ENCODE measurements around the gene SELENOS.

Gene SELENOS

DNA sequence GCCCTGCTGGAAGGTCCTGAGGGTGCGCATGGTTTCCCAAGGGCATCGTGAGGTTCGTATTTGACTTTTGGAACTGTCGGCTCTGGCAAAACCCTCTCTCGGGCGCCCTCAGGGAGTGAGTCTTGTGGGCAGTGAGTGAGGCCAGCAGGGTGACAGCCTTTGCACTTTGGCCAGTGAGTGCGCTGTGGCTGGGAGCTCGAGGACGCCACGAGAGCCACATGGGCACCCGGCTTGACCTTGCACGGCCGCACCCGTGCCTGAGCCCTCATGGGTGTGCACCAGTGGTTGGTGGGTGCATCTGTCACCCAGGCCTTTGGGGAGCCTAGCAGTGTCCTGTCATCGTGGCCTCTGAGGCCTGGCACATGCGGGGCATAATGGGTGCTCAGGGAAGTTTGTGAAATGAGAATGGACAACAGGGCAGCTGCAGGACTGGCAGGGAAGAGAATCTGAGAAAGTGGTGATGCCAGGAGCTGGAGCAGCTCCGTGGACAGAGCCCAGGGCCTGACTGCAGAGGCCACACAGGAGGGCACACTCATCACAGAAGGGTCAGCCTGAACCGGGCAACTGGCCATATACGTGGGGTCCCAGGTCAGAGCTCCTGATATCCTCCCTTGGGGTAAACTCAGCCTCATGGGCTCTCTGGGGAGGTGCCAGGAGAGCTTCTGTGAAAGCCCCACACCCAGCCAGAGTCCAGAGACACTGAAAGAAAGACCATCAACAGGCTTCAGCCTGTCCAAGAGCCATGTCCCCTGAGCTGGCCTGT is 48.2 kb upstream of the SELENOS start:
- Histone ChIP-seq H3K4me2 (ENCODE audit: low read length, poor library complexity, severe bottlenecking) (no peak overlapping the region), H4K91ac (ENCODE audit: low read length) (no peak overlapping the region), H2BK15ac (ENCODE audit: low read depth, poor library complexity, severe bottlenecking) (no peak overlapping the region), H3K9ac (ENCODE audit: low read length) (no peak overlapping the region), H3K18ac (ENCODE audit: low read depth in 1 of 2, low read length in 2 of 2) (no peak overlapping the region), H2BK12ac (ENCODE audit: low read length in 2 of 2) (no peak overlapping the region), H2AK5ac (ENCODE audit: low read length, severe bottlenecking) (no peak overlapping the region), H3K14ac (ENCODE audit: low read length in 2 of 2) (no peak overlapping the region), H3K36me3 (ENCODE audit: control insufficient read depth in 1 of 2, insufficient read depth in 2 of 2, low read depth in 1 of 2, low read length in 2 of 2) (no peaks in the 10 kb centered on the region), H3K27ac (ENCODE audit: low read length, poor library complexity, severe bottlenecking) (no peak overlapping the region), H3K4me1 (ENCODE audit: control insufficient read depth, insufficient read depth, low read depth, low read length) (no peaks in the 10 kb centered on the region), H3K23ac (ENCODE audit: low read length in 2 of 2) (no peak overlapping the region), H3K4ac (ENCODE audit: low read depth in 1 of 2, low read length in 2 of 2) (no peak overlapping the region), H2BK5ac (ENCODE audit: low read depth, low read length, poor library complexity, severe bottlenecking) (no peak overlapping the region), H2AFZ (ENCODE audit: low read depth, low read length) (no peak overlapping the region), H3K27me3 (ENCODE audit: control insufficient read depth in 1 of 2, insufficient read depth in 1 of 2, low read length in 2 of 2) (peaks cover 26 to 40% of the 10 kb centered on the region in 2 experiments), H3K9me3 (ENCODE audit: control insufficient read depth, low read length) (no peaks in the 10 kb centered on the region), H3K4me3 (ENCODE audit: insufficient read depth in 1 of 2, low read depth in 1 of 2, low read length in 2 of 2) (no peak overlapping the region), H3K79me1 (replicated peaks; ENCODE audit: low read length, poor library complexity, severe bottlenecking) (no peaks in the 10 kb centered on the region), H2BK120ac (ENCODE audit: low read depth, low read length) (no peak overlapping the region), H4K8ac (ENCODE audit: low read length) (no peak overlapping the region)
- WGBS, result 90% methylated on average over 19 of the region's 19 CpGs
- no peak for DNase-seq

DNA sequence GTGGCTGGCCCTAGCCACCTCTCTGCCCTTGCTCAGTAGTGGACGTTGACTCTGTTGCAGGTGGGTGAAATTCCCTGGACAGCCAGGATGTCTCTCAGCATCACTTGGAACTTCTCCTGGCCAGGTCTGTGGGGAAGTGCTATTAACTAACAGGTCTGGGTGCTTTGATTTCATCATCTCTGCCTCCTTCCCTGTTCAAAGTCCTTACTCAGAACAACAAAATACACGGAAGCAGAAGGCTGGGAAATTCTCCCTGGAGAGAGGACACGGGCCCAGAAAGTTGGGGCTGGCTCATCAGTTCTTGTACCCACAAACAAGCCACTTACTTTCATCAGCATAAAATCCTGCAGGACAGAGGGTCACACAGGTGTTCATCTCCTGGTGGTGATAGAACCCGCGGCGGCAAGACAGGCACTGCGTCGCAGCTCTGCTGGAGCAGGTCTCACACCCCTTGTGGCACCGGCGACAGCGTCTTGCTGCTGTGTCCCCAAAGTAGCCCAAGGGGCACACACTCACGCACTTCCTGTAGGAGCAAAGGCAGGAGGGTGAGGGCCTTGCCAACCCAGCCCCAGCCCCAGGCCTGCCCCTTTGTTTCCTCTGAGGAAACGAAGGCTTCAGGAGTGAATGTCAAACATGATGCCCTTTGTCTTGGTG is 47.4 kb upstream of the SELENOS start:
- no peak overlapping the region for H3K4me2 ChIP-seq (ENCODE audit: low read length, poor library complexity, severe bottlenecking)
- H3K4me1 ChIP-seq (ENCODE audit: control insufficient read depth, insufficient read depth, low read depth, low read length), result no peaks in the 10 kb centered on the region
- H2BK15ac ChIP-seq (ENCODE audit: low read depth, poor library complexity, severe bottlenecking), result no peak overlapping the region
- no peak overlapping the region for H2BK120ac ChIP-seq (ENCODE audit: low read depth, low read length)
- H3K4ac ChIP-seq (ENCODE audit: low read depth in 1 of 2, low read length in 2 of 2), result no peak overlapping the region
- H2AFZ ChIP-seq (ENCODE audit: low read depth, low read length), result no peak overlapping the region
- H2BK5ac ChIP-seq (ENCODE audit: low read depth, low read length, poor library complexity, severe bottlenecking), result no peak overlapping the region
- H3K14ac ChIP-seq (ENCODE audit: low read length in 2 of 2), result no peak overlapping the region
- H3K9me3 ChIP-seq (ENCODE audit: control insufficient read depth, low read length), result no peaks in the 10 kb centered on the region
- no peak overlapping the region for H4K8ac ChIP-seq (ENCODE audit: low read length)
- no peaks in the 10 kb centered on the region for H3K79me1 ChIP-seq (replicated peaks; ENCODE audit: low read length, poor library complexity, severe bottlenecking)
- no peak overlapping the region for H3K18ac ChIP-seq (ENCODE audit: low read depth in 1 of 2, low read length in 2 of 2)
- H3K36me3 ChIP-seq (ENCODE audit: control insufficient read depth in 1 of 2, insufficient read depth in 2 of 2, low read depth in 1 of 2, low read length in 2 of 2), result no peaks in the 10 kb centered on the region
- no peak overlapping the region for H4K91ac ChIP-seq (ENCODE audit: low read length)
- no peak overlapping the region for H3K27ac ChIP-seq (ENCODE audit: low read length, poor library complexity, severe bottlenecking)
- H3K27me3 ChIP-seq (ENCODE audit: control insufficient read depth in 1 of 2, insufficient read depth in 1 of 2, low read length in 2 of 2), result peaks cover 27 to 44% of the 10 kb centered on the region in 2 experiments
- no peak for DNase-seq
- H2BK12ac ChIP-seq (ENCODE audit: low read length in 2 of 2), result no peak overlapping the region
- WGBS, result 84% methylated on average over 13 of the region's 13 CpGs
- no peak overlapping the region for H3K23ac ChIP-seq (ENCODE audit: low read length in 2 of 2)
- no peak overlapping the region for H3K9ac ChIP-seq (ENCODE audit: low read length)
- no peak overlapping the region for H3K4me3 ChIP-seq (ENCODE audit: insufficient read depth in 1 of 2, low read depth in 1 of 2, low read length in 2 of 2)
- no peak overlapping the region for H2AK5ac ChIP-seq (ENCODE audit: low read length, severe bottlenecking)

DNA sequence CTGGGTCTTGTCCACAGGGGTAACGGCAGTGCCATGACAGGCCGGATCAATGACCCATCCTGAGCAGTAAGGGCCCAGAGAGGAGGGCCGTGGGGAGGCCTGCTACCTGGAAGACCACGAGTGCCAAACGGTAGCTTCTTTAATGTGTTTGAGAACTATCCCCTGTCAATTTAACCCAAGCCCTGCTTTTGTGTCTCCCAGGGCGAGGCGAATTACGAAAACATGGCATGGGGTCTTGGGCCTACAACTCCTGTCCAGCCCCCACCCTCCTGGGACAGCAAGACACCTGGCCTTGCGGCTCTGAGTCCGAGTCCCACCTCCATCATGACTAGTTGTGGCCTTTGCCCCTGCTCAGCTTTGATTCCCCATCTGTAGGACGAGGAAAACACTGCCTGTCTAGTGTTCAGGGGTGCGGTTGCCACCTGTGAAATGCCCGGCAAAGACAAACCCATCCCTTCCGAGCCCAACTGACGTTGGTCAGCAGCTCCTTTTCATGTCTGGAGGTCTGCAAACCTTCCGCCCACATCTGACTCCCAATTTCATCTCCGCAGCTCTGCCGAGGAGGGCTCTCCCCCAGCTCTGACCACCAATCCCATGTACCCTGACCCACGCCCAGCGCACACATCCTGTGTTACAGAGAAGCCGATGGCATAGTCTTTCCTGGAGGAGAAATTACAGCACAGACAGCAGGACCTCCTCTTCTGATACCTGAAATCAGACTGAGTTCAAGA is 46.7 kb upstream of the SELENOS start:
- 89% methylated on average over 21 of the region's 21 CpGs for WGBS
- H3K27me3 ChIP-seq (ENCODE audit: control insufficient read depth in 1 of 2, insufficient read depth in 1 of 2, low read length in 2 of 2), result peaks cover 26 to 51% of the 10 kb centered on the region in 2 experiments
- no peak overlapping the region for H4K91ac ChIP-seq (ENCODE audit: low read length)
- H3K4me3 ChIP-seq (ENCODE audit: insufficient read depth in 1 of 2, low read depth in 1 of 2, low read length in 2 of 2), result no peak overlapping the region
- H3K4ac ChIP-seq (ENCODE audit: low read depth in 1 of 2, low read length in 2 of 2), result no peak overlapping the region
- no peak overlapping the region for H2BK15ac ChIP-seq (ENCODE audit: low read depth, poor library complexity, severe bottlenecking)
- no peaks in the 10 kb centered on the region for H3K36me3 ChIP-seq (ENCODE audit: control insufficient read depth in 1 of 2, insufficient read depth in 2 of 2, low read depth in 1 of 2, low read length in 2 of 2)
- H3K18ac ChIP-seq (ENCODE audit: low read depth in 1 of 2, low read length in 2 of 2), result no peak overlapping the region
- H3K9ac ChIP-seq (ENCODE audit: low read length), result no peak overlapping the region
- H3K4me2 ChIP-seq (ENCODE audit: low read length, poor library complexity, severe bottlenecking), result no peak overlapping the region
- H3K23ac ChIP-seq (ENCODE audit: low read length in 2 of 2), result no peak overlapping the region
- H3K27ac ChIP-seq (ENCODE audit: low read length, poor library complexity, severe bottlenecking), result no peak overlapping the region
- no peak for DNase-seq
- no peak overlapping the region for H2BK12ac ChIP-seq (ENCODE audit: low read length in 2 of 2)
- H2AK5ac ChIP-seq (ENCODE audit: low read length, severe bottlenecking), result no peak overlapping the region
- no peak overlapping the region for H2BK5ac ChIP-seq (ENCODE audit: low read depth, low read length, poor library complexity, severe bottlenecking)
- no peak overlapping the region for H2BK120ac ChIP-seq (ENCODE audit: low read depth, low read length)
- no peaks in the 10 kb centered on the region for H3K9me3 ChIP-seq (ENCODE audit: control insufficient read depth, low read length)
- H4K8ac ChIP-seq (ENCODE audit: low read length), result peak overlapping the region; percentile 36
- no peak overlapping the region for H3K14ac ChIP-seq (ENCODE audit: low read length in 2 of 2)
- H2AFZ ChIP-seq (ENCODE audit: low read depth, low read length), result no peak overlapping the region
- no peaks in the 10 kb centered on the region for H3K79me1 ChIP-seq (replicated peaks; ENCODE audit: low read length, poor library complexity, severe bottlenecking)
- H3K4me1 ChIP-seq (ENCODE audit: control insufficient read depth, insufficient read depth, low read depth, low read length), result no peaks in the 10 kb centered on the region

DNA sequence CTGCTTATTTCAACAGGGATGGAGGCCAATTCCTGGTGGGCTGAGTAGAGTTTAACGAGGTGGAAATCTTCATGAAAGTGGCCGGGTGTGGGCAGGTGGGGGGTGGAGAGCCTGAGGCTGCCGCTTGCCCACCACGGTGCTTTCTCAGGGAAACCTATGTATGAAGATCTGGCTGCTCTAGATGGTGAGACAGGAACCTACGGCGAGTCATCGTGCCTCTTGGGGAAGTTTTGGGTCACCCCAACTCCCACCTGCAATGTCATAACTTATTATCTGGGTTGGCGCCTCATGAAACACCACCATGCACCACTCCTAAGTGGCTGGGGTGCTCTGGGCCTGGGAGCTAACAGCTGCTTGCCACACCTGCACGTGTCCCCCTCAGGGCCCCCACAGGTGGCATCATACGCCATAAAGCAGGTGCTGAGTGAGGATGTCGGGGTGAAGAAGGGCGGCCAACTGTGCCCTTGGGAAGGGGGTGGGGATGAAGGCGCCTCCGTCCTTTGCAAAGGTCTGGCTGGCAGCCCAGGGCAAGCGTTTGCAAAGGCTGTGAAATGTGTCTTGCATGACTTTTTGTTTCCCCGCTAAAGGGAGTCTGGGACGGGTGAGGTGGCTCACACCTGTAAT is 45.7 kb upstream of the SELENOS start:
- 91% methylated on average over 17 of the region's 17 CpGs for WGBS
- Histone ChIP-seq H4K8ac (ENCODE audit: low read length) (no peak overlapping the region), H3K23ac (ENCODE audit: low read length in 2 of 2) (no peak overlapping the region), H3K4me3 (ENCODE audit: insufficient read depth in 1 of 2, low read depth in 1 of 2, low read length in 2 of 2) (no peak overlapping the region), H2BK15ac (ENCODE audit: low read depth, poor library complexity, severe bottlenecking) (no peak overlapping the region), H3K36me3 (ENCODE audit: control insufficient read depth in 1 of 2, insufficient read depth in 2 of 2, low read depth in 1 of 2, low read length in 2 of 2) (no peaks in the 10 kb centered on the region), H3K4me1 (ENCODE audit: control insufficient read depth, insufficient read depth, low read depth, low read length) (no peaks in the 10 kb centered on the region), H3K9ac (ENCODE audit: low read length) (no peak overlapping the region), H2BK120ac (ENCODE audit: low read depth, low read length) (no peak overlapping the region), H3K14ac (ENCODE audit: low read length in 2 of 2) (no peak overlapping the region), H2AK5ac (ENCODE audit: low read length, severe bottlenecking) (no peak overlapping the region), H2BK12ac (ENCODE audit: low read length in 2 of 2) (no peak overlapping the region), H3K27ac (ENCODE audit: low read length, poor library complexity, severe bottlenecking) (no peak overlapping the region), H3K4ac (ENCODE audit: low read depth in 1 of 2, low read length in 2 of 2) (no peak overlapping the region), H3K18ac (ENCODE audit: low read depth in 1 of 2, low read length in 2 of 2) (no peak overlapping the region), H3K9me3 (ENCODE audit: control insufficient read depth, low read length) (no peaks in the 10 kb centered on the region), H2AFZ (ENCODE audit: low read depth, low read length) (no peak overlapping the region), H2BK5ac (ENCODE audit: low read depth, low read length, poor library complexity, severe bottlenecking) (no peak overlapping the region), H3K79me1 (replicated peaks; ENCODE audit: low read length, poor library complexity, severe bottlenecking) (no peaks in the 10 kb centered on the region), H3K27me3 (ENCODE audit: control insufficient read depth in 1 of 2, insufficient read depth in 1 of 2, low read length in 2 of 2) (peaks cover 24 to 50% of the 10 kb centered on the region in 2 experiments), H4K91ac (ENCODE audit: low read length) (no peak overlapping the region), H3K4me2 (ENCODE audit: low read length, poor library complexity, severe bottlenecking) (no peak overlapping the region)
- no peak for DNase-seq

Measured in mesenchymal stem cell (in vitro differentiated cells and primary cell).